ENCODE measurements around the gene KLF15. TPM values are rescaled to one million over a fixed set of nuclear protein-coding genes. Genes with fewer than 3 reads are reported as not detected.

The KLF15 gene
- total RNA-seq, 2 experiments from 2014 or later = not detected

DNA sequence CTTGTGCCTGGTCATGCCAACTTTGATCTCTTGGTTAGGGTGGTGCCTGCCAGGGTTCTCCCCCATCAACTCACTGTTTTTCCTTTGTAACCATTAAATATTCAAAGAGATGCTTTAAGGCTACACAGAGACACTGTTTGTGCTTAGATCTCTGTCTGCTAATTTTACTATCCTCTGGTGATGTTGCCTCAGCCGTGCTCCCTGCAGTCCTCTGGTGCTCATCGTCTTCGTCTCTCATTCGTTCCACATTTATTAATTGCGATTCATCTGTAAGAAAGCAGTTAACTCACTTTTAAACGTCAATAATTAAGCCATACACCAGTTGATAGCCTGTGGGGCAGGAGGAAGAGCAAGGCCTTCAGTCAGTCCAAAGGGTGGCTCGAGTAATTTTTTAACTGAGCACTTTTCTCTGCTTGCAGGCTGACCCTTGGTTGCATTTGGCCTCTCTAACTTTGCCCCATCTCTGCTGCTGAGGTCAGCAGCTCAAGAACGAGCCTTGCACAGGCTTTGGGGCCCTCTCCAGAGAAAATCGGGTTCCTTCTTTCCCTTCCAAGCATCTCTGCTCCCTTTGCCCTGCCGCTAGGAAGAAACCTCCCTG, 62.9 kb downstream of the KLF15 start:
- Mint-ChIP-seq H3K4me1 (ENCODE audit: low read depth) (no peaks in the 10 kb centered on the region), H3K4me3 (no peak overlapping the region), H3K27me3 (ENCODE audit: low read depth) (peaks cover 13% of the 10 kb centered on the region), H3K9me3 (ENCODE audit: insufficient read depth) (no peaks in the 10 kb centered on the region), H3K36me3 (ENCODE audit: low read depth) (no peaks in the 10 kb centered on the region), H3K27ac (no peak overlapping the region)
- CTCF ChIA-PET = no interaction called here
- ATAC-seq (no peak), DNase-seq (no peak)
- POLR2A ChIA-PET = no interaction called here

- no peak overlapping the region for H3K27ac Mint-ChIP-seq
- peaks cover 18% of the 10 kb centered on the region for H3K27me3 Mint-ChIP-seq (ENCODE audit: low read depth)
- no peaks in the 10 kb centered on the region for H3K4me1 Mint-ChIP-seq (ENCODE audit: low read depth)
- POLR2A ChIA-PET = no interaction called here
- no peak for DNase-seq
- no peaks in the 10 kb centered on the region for H3K36me3 Mint-ChIP-seq (ENCODE audit: low read depth)
- no peak overlapping the region for H3K4me3 Mint-ChIP-seq
- CTCF ChIA-PET = no interaction called here
- ATAC-seq = no peak
- H3K9me3 Mint-ChIP-seq (ENCODE audit: insufficient read depth) = no peaks in the 10 kb centered on the region
Observed at GRCh38 chr3:126293370-126294082, 63.7 kb downstream of the KLF15 start.

Other genes with a start within 250 kb of the KLF15 start
- not detected for gene ALDH1L1, start 176.8 kb downstream of the KLF15 start, total RNA-seq
- not detected for gene CFAP100, start 37.5 kb upstream of the KLF15 start, total RNA-seq
- gene ZXDC, start 118.5 kb upstream of the KLF15 start, total RNA-seq = 10 to 100 TPM; 26.6 to 27.3 TPM
- under 1 TPM in 1 of 2 experiments, not detected in 1; 0.13 TPM for gene UROC1, start 160.4 kb upstream of the KLF15 start, total RNA-seq
- gene CHST13, start 166.7 kb upstream of the KLF15 start, total RNA-seq = not detected
- gene C3orf22, start 201.5 kb upstream of the KLF15 start, total RNA-seq = not detected

Measured in activated CD8-positive, alpha-beta T cell treated with anti-CD3 and anti-CD28 coated beads, Interleukin-2, amount 10 ng/mL, durations not matched to agents 7 days and 5 days (primary cell).